Esophagus (tissue), 2 donors: ENCODE measurements around the gene RALGAPA2. TPM values are rescaled to one million over a fixed set of nuclear protein-coding genes. Genes with fewer than 3 reads are reported as not detected.

Experiments used
- H3K27ac ChIP-seq, 2 donors: one replicate each; pipeline ENCODE4 v1.5.1; 2013; ENCODE audit warnings: low read depth in 2 of 2, mild to moderate bottlenecking in 2 of 2, inconsistent platforms in 1 of 2, low read length in 1 of 2, moderate library complexity in 1 of 2
- H3K27me3 ChIP-seq, 2 donors: one replicate each; pipeline ENCODE4 v1.6.1; 2013; ENCODE audit warnings: low read length in 2 of 2, control low read depth in 1 of 2, mild to moderate bottlenecking in 1 of 2; ENCODE audit not compliant: insufficient read depth in 2 of 2, control insufficient read depth in 1 of 2
- H3K36me3 ChIP-seq, 2 donors: one replicate each; pipeline ENCODE4 v1.6.1; 2013; ENCODE audit warnings: low read length in 1 of 2; ENCODE audit not compliant: control insufficient read depth in 2 of 2, insufficient read depth in 2 of 2
- H3K4me1 ChIP-seq, 2 donors: one replicate each; pipeline ENCODE4 v1.6.1; 2013; ENCODE audit warnings: low read length in 1 of 2; ENCODE audit not compliant: control insufficient read depth in 2 of 2, insufficient read depth in 2 of 2
- H3K4me3 ChIP-seq, 2 donors: one replicate each; pipeline ENCODE4 v1.5.1; 2013; ENCODE audit warnings: low read length in 2 of 2, mild to moderate bottlenecking in 2 of 2, low read depth in 1 of 2, moderate library complexity in 1 of 2
- H3K9me3 ChIP-seq, 2 donors: one replicate each; pipeline ENCODE4 v1.6.1; 2013; ENCODE audit warnings: mild to moderate bottlenecking in 2 of 2, low read depth in 1 of 2, low read length in 1 of 2, moderate library complexity in 1 of 2; ENCODE audit not compliant: control insufficient read depth in 2 of 2, insufficient read depth in 1 of 2
- WGBS, 2 donors: extraction: QIAGEN DNeasy Blood & Tissue Kit; methylation state at CpG; one replicate each; pipeline ENCODE4 v1.1.7; 2013; 5-methylcytosine and 5-hydroxymethylcytosine counted together
- polyA plus RNA-seq, 2 donors: library from polyadenylated mRNA; stranded (reverse); fragments of 200-250 nt; gene quantifications; one replicate each; pipeline ENCODE4 v1.2.3, GENCODE V29; 2013
- donor health status: healthy with polysubstance abuse.
- donor health status: Bipolar disorder and iron deficiency.

Gene RALGAPA2
- polyA plus RNA-seq, 2 donors, result 3.5 to 3.7 TPM

DNA sequence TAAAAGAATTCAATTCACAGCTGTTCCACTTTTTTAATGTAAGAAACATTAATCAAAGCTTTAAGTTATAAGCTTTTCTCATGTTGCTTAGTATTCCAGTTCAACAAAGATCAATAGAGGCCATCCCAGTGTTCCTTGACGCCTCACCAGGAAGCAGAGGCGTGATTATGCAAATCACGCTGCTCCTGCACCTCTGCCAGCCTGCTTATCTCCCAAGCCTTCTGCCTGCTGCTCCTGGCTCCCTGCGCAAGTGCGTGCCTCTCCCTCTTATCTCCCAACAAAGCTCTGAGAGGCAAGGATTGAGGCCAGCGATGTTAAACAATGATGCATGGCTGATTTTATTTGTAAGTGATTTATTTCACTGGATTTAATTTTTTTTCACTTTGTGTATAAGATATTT lies 301.8 kb downstream of the RALGAPA2 start:
- WGBS, 2 donors, result 27 to 35% methylated on average over 6 of the region's 6 CpGs
- no peak overlapping the region for H3K4me3 ChIP-seq
- no peaks in the 10 kb centered on the region for H3K4me1 ChIP-seq
- peaks cover 0 to 7% of the 10 kb centered on the region in 2 donors for H3K36me3 ChIP-seq
- H3K27me3 ChIP-seq, result no peaks in the 10 kb centered on the region
- H3K27ac ChIP-seq, result no peak overlapping the region
- H3K9me3 ChIP-seq, result no peaks in the 10 kb centered on the region

DNA sequence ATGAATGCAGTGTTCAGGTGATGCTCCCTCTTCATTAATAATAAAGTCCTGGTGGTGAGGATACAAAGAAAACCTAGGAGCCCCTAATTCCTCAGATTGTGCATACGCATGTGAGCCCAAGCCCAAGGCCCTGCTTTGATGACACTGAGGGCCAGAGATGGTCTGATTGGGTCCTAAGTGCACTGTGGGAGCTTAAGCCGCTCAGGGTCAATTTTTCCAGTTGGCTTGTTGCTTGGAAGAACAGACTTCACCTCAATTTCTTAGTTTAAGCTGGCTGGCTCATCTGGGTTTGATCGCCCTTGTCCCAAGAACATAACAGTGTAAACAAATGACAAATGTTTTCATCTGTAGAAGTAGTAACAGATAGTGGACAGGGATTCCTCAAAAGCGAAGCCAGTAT lies 303.1 kb downstream of the RALGAPA2 start:
- H3K4me3 ChIP-seq, result no peak overlapping the region
- H3K27ac ChIP-seq, result no peak overlapping the region
- H3K27me3 ChIP-seq, result no peaks in the 10 kb centered on the region
- no peaks in the 10 kb centered on the region for H3K9me3 ChIP-seq
- no peaks in the 10 kb centered on the region for H3K4me1 ChIP-seq
- WGBS, 2 donors, result 95 to 96% methylated on average over 4 of the region's 4 CpGs
- peaks cover 0 to 7% of the 10 kb centered on the region in 2 donors for H3K36me3 ChIP-seq

DNA sequence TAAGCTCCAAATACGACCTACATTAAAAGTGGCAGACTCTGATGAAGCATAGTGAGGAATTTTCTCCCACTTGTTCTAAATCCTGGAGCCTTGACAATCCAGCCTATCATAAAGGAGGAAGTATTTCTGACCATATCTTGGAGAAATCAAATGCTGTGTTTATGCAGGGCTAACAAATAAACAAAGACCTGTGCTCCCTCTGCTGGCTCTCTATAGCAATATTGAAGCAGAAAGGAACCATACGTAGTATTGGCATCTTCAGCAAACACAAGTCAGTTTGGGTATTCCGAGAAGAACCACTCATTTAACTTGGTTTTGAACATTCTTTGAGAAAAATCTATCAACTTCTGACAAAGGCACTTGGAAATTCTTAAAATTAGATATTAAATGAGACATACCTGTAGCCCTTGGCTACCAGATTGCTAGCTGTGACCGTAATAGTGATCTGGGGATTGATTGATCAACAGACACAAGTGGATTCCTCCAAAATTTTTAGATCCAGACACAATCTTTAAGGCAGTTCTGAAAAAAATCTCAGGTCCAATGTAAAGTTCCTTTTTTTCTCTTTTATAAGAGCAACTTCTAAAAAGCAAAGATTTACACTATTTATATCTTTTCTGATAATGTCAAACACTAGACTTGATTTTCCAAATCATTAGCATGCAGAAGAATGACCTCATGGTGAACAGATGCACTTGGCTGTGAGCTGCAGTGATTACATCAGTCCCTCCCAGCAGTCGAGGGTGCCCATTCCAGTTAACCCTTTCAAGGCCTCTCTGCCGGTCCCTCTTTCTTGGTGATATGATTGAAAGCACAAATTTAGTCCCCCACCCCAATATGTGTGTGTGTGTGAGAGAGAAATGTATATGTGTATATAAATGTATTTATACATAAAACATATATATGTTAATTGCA lies 304.3 kb downstream of the RALGAPA2 start:
- WGBS, 2 donors, result 68 to 72% methylated on average over 6 of the region's 6 CpGs
- H3K27ac ChIP-seq, result no peak overlapping the region
- H3K9me3 ChIP-seq, result peaks cover 0 to 2% of the 10 kb centered on the region in 2 donors
- H3K27me3 ChIP-seq, result no peaks in the 10 kb centered on the region
- H3K4me1 ChIP-seq, result no peaks in the 10 kb centered on the region
- peaks cover 0 to 4% of the 10 kb centered on the region in 2 donors for H3K36me3 ChIP-seq
- no peak overlapping the region for H3K4me3 ChIP-seq

DNA sequence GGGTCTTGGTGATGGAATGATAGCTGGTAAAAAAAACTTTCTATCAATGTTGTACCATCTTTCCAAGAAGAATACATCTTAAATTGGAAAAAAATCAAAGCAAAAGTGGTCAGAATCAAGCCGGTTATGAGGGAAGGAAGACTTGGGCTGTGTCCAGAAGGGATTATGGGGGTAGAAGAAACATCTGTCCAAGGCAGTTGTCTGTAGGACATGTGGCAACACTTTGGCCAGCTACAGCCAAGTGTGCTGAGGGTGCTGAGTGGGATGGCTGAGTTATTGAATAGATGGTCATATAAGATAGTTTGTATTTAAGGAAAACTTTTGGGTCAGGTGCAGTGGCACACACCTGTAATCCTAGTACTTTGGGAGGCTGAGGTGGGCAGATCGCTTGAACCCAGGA lies 306.1 kb downstream of the RALGAPA2 start:
- Histone ChIP-seq H3K27me3 (no peaks in the 10 kb centered on the region), H3K4me1 (no peaks in the 10 kb centered on the region), H3K9me3 (peaks cover 0 to 2% of the 10 kb centered on the region in 2 donors), H3K27ac (no peak overlapping the region), H3K4me3 (no peak overlapping the region), H3K36me3 (peaks cover 0 to 4% of the 10 kb centered on the region in 2 donors)
- WGBS, 2 donors, result 76 to 88% methylated on average over 2 of the region's 2 CpGs

DNA sequence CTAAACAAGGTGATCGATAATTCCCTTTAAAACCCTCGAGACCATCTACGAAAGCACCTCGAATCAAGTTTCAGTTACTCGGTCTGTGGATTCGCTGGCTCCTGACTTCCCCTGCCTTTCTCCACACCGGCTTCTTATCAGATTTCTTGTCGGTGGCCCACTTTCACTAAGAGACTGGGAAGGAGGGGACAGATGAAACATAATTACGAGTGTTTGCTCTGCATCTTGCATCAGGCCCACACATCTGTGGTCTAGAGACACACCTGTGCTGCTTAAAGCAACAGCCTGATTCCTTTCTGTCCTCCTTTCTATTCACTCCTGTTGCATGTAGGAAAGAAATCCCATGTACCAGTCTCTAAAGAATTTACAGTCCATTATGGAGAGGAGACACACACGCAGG lies 306.8 kb downstream of the RALGAPA2 start:
- WGBS, 2 donors, result 88 to 91% methylated on average over 10 of the region's 10 CpGs
- Histone ChIP-seq H3K4me3 (no peak overlapping the region), H3K9me3 (peaks cover 0 to 2% of the 10 kb centered on the region in 2 donors), H3K27ac (no peak overlapping the region), H3K36me3 (peaks cover 0 to 4% of the 10 kb centered on the region in 2 donors), H3K4me1 (no peaks in the 10 kb centered on the region), H3K27me3 (no peaks in the 10 kb centered on the region)

DNA sequence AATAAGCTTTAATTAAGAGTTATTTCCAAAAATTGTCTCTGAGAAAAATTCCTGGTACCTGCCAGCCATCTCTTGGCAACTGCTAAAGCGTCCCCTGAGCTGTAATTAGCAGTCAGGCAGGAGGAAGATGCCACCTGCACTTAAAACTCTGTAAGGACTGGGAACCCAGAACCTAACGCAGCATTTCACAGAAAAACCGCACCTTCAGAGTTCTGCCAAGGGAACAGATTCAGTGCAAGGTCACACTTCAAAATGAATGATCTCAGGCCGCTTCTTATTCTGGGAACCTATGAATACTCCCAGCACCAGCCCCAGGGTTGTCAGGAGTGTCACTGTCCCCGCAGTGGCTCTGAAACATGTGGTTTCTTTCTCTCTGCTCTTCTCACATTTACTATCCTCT lies 307.8 kb downstream of the RALGAPA2 start:
- H3K4me3 ChIP-seq, result no peak overlapping the region
- no peaks in the 10 kb centered on the region for H3K4me1 ChIP-seq
- H3K9me3 ChIP-seq, result peaks cover 0 to 2% of the 10 kb centered on the region in 2 donors
- WGBS, 2 donors, result 91 to 95% methylated on average over 5 of the region's 5 CpGs
- H3K27me3 ChIP-seq, result no peaks in the 10 kb centered on the region
- H3K27ac ChIP-seq, result no peak overlapping the region
- peaks cover 0 to 4% of the 10 kb centered on the region in 2 donors for H3K36me3 ChIP-seq

DNA sequence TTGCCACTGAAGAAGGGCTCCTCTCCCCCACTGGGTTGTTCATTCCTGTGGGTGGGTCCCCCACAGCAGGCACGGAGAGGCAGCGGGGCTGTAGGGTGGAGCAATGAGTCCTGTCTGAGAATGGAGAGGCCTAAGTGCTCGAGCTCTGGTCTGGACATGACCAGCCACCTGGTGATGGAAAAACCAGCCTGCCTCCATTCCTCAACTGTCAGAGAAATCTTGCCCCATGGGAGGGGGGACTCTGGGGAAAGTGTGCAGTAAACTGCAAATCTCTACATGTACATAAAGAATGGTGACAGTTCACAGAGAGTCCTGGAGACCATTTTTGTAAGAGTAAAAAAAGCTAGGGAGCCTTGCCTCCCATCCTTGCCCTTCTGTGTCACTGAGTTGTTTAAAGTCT lies 310.5 kb downstream of the RALGAPA2 start:
- H3K9me3 ChIP-seq, result peaks cover 0 to 2% of the 10 kb centered on the region in 2 donors
- H3K27ac ChIP-seq, result no peak overlapping the region
- H3K27me3 ChIP-seq, result no peaks in the 10 kb centered on the region
- H3K4me3 ChIP-seq, result no peak overlapping the region
- 80 to 81% methylated on average over 3 of the region's 3 CpGs for WGBS, 2 donors
- H3K4me1 ChIP-seq, result no peaks in the 10 kb centered on the region
- H3K36me3 ChIP-seq, result peaks cover 0 to 2% of the 10 kb centered on the region in 2 donors

DNA sequence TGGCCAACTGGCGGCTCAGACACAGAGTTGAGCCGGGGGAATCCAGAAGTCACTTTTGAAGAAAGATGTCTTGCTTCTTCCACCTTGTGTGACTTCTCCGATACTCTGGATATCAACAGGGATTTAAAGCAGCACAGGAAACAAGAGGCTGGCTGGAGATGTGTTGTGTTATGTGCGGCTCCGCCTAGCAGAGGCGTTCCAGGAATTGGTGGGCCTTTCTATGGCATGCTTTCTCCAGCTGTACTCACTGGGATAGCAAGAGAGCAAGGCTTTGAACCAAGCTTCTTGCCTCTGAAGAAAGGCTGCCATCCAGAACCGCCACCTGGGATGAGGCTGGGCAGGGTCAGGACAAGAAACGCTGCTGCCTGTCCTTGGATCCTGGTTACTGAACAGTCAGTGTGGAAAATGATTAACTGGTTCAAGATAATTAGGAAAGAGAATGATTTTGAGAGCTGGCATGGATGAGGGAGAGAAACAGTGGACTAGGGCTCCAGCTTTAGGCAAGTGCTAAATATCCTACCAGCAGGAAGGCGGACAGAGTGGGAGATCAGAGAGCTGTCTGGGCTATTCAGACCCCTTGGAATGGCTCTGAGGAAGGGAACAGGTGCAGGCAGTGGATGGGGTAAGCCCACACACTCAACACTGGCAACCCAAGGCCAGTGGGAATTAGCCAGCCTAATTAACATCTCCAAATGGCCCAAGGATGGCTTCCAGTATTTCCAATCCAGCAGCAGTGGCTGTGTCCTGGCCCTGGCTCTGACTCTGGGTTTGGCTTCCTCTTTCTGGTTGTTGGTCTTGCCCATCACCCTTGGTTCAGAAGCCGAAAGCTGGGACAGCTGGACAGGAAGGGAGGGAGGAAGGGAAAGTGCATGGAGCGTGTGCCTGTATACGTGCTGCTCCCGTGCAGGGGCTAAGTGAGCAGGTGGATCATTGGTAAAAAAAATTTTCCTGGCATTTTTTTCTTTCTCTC lies 312.6 kb downstream of the RALGAPA2 start:
- no peak overlapping the region for H3K4me3 ChIP-seq
- H3K4me1 ChIP-seq, result no peaks in the 10 kb centered on the region
- peaks cover 0 to 2% of the 10 kb centered on the region in 2 donors for H3K9me3 ChIP-seq
- WGBS, 2 donors, result 87 to 91% methylated on average over 13 of the region's 13 CpGs
- H3K27me3 ChIP-seq, result no peaks in the 10 kb centered on the region
- H3K36me3 ChIP-seq, result peaks cover 2 to 5% of the 10 kb centered on the region in 2 donors
- no peak overlapping the region for H3K27ac ChIP-seq

DNA sequence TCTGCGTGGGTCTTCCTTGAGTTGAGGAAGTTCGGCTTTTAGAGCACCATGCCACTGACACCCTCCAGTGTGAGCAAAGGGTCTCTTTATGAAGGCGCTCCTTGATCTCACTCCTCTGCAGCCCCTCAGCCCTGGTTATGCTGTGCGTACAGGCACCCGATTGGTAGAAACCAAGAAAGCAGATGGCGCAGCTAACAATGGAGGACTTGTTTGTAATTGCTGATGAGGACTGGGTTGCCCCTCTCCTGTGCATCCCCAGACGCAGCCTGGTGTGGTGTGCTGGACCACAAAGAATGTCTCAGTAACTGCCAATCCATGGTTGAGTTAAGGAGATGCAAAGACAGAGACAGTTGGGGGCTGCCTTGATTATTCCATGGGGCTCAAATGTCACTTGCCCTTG lies 314.3 kb downstream of the RALGAPA2 start:
- H3K9me3 ChIP-seq, result no peaks in the 10 kb centered on the region
- H3K4me1 ChIP-seq, result no peaks in the 10 kb centered on the region
- peaks cover 2 to 5% of the 10 kb centered on the region in 2 donors for H3K36me3 ChIP-seq
- H3K4me3 ChIP-seq, result no peak overlapping the region
- H3K27me3 ChIP-seq, result no peaks in the 10 kb centered on the region
- no peak overlapping the region for H3K27ac ChIP-seq
- WGBS, 2 donors, result 97 to 98% methylated on average over 7 of the region's 7 CpGs
